Fibroblast of lung (primary cell): ENCODE results near the gene ABHD3. TPM values are rescaled to one million over a fixed set of nuclear protein-coding genes. Genes with fewer than 3 reads are reported as not detected.
A peak's percentile ranks its signal among the peaks of the same experiment; 100 is the strongest.

Experiments
- DNase-seq, 2 donors: peaks; one replicate each; pipeline versions ENCODE4 v3.0.0 to v3.0.0-alpha.2; 2010; ENCODE audit warnings: low read depth in 2 of 2
- H2AFZ ChIP-seq: 2 replicates; pipeline ENCODE4 v1.5.1; 2012; ENCODE audit warnings: low read length, control low read depth, inconsistent platforms
- H3K27ac ChIP-seq: 2 replicates; pipeline ENCODE4 v1.5.1; 2011; ENCODE audit warnings: low read length, control low read depth; ENCODE audit not compliant: insufficient read depth
- H3K27me3 ChIP-seq: 2 replicates; pipeline ENCODE4 v1.5.1; 2011; ENCODE audit warnings: mild to moderate bottlenecking, low read length; ENCODE audit not compliant: control insufficient read depth, insufficient read depth
- H3K36me3 ChIP-seq: 2 replicates; pipeline ENCODE4 v1.5.1; 2011; ENCODE audit warnings: low read length; ENCODE audit not compliant: control insufficient read depth, insufficient read depth
- H3K4me1 ChIP-seq: 2 replicates; pipeline ENCODE4 v1.5.1; 2011; ENCODE audit warnings: low read length; ENCODE audit not compliant: control insufficient read depth, insufficient read depth; ENCODE audit errors: extremely low read depth
- H3K4me2 ChIP-seq: 2 replicates; pipeline ENCODE4 v1.5.1; 2011; ENCODE audit warnings: low read length, control low read depth; ENCODE audit not compliant: insufficient read depth; ENCODE audit errors: extremely low read depth
- H3K4me3 ChIP-seq, 4 experiments: fragments of 200-600 bp in 1 of 4; sonication (generic) in 1 of 4; replicated peaks in 1 of 4; 2 replicates each; pipeline ENCODE4 v1.5.1; 2011 to 2016; ENCODE audit warnings: low read length in 4 of 4, low read depth in 3 of 4, mild to moderate bottlenecking in 3 of 4, control low read depth in 2 of 4, inconsistent platforms in 1 of 4, mixed read lengths in 1 of 4; ENCODE audit not compliant: insufficient read depth in 1 of 4; ENCODE audit errors: control extremely low read depth in 1 of 4
- H3K79me2 ChIP-seq: 2 replicates; pipeline ENCODE4 v1.5.1; 2012; ENCODE audit warnings: mild to moderate bottlenecking, low read length, inconsistent platforms; ENCODE audit not compliant: control insufficient read depth, insufficient read depth
- H3K9ac ChIP-seq: 2 replicates; pipeline ENCODE4 v1.5.1; 2011; ENCODE audit warnings: mild to moderate bottlenecking, low read length, control low read depth; ENCODE audit not compliant: insufficient read depth
- H3K9me3 ChIP-seq: 2 replicates; pipeline ENCODE4 v1.5.1; 2012; ENCODE audit warnings: low read depth, low read length; ENCODE audit not compliant: control insufficient read depth, insufficient read depth
- H4K20me1 ChIP-seq: 2 replicates; pipeline ENCODE4 v1.5.1; 2011; ENCODE audit warnings: low read length; ENCODE audit not compliant: control insufficient read depth, insufficient read depth; ENCODE audit errors: extremely low read depth
- EZH2 ChIP-seq: IDR thresholded peaks from 2 replicates; pipeline ENCODE4 v1.5.1; 2012; ENCODE audit warnings: low read length, control low read depth, mild to moderate bottlenecking; ENCODE audit errors: missing control alignments
- polyA plus RNA-seq, 2 donors: library from polyadenylated mRNA; depleted of rRNA in 1 of 2; stranded (reverse) in 1 of 2; unstranded in 1 of 2; fragments of >200 nt; gene quantifications; 2 replicates each; pipeline ENCODE4 v1.2.1, GENCODE V29; 2011 to 2012; ENCODE audit warnings: missing spikeins in 1 of 2
- total RNA-seq: library from RNA; depleted of rRNA; stranded (reverse); fragments of >200 nt; gene quantifications from 2 replicates; pipeline ENCODE4 v1.2.1, GENCODE V29; 2014
- TF ChIP-seq, protein P1 (sequence below), 2 donors: IDR thresholded peaks in 1 of 2; conservative IDR thresholded peaks in 1 of 2; 1 replicate in 1 of 2; 2 replicates in 1 of 2; pipeline ENCODE4 v1.5.1; 2011 to 2012; ENCODE audit warnings: low read length in 2 of 2, control low read depth in 1 of 2, inconsistent platforms in 1 of 2, low read depth in 1 of 2, mild to moderate bottlenecking in 1 of 2

ABHD3 gene
- total and polyA plus RNA-seq, 2 donors (not counting 1 experiment from before 2014, with no cell fraction given): 6.3 to 17.0 TPM

DNA sequence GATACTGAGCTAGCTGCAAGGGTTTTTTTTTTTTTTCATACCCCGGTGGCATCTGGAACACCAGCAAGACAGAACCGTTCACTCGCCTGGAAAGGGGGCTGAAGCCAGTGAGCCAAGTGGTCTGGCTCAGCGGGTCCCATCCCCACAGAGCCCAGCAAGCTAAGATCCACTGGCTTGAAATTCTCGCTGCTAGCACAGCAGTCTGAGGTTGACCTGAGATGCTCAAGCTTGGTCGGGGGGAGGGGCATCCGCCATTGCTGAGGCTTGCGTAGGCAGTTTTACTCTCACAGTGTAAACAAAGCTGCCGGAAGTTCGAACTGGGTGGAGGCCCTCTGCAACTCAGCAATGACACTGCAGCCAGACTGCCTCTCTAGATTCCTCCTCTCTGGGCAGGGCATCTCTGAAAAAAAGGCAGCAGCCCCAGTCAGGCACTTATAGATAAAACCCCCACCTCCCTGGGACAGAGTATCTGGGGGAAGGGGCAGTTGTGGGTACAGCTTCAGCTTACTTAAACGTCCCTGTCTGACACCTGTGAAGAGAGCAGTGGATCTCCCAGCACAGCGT is 31.0 kb upstream of the ABHD3 start:
- no peaks in the 10 kb centered on the region for H3K27me3 ChIP-seq
- H3K4me2 ChIP-seq: no peak overlapping the region
- TF ChIP-seq EZH2: no peak
- H3K79me2 ChIP-seq: no peaks in the 10 kb centered on the region
- DNase-seq: peak; percentile 17 to 79
- peak overlapping the region; percentile 70 for H2AFZ ChIP-seq
- H3K36me3 ChIP-seq: no peaks in the 10 kb centered on the region
- no peak overlapping the region for H3K9ac ChIP-seq
- no peak overlapping the region for H3K4me3 ChIP-seq
- no peaks in the 10 kb centered on the region for H3K9me3 ChIP-seq
- H3K27ac ChIP-seq: peak overlapping the region; percentile 25
- H4K20me1 ChIP-seq: no peaks in the 10 kb centered on the region
- H3K4me1 ChIP-seq: no peaks in the 10 kb centered on the region

GRCh38 chr18:21733011-21733410 is 28.4 kb upstream of the ABHD3 start:
- Histone ChIP-seq H3K9ac (no peak overlapping the region), H3K9me3 (no peaks in the 10 kb centered on the region), H4K20me1 (no peaks in the 10 kb centered on the region), H3K4me3 (no peak overlapping the region), H2AFZ (no peak overlapping the region), H3K27ac (no peak overlapping the region), H3K4me1 (no peaks in the 10 kb centered on the region), H3K27me3 (no peaks in the 10 kb centered on the region), H3K36me3 (no peaks in the 10 kb centered on the region), H3K4me2 (no peak overlapping the region), H3K79me2 (no peaks in the 10 kb centered on the region)
- TF ChIP-seq EZH2: no peak
- TF ChIP-seq, protein P1, sequence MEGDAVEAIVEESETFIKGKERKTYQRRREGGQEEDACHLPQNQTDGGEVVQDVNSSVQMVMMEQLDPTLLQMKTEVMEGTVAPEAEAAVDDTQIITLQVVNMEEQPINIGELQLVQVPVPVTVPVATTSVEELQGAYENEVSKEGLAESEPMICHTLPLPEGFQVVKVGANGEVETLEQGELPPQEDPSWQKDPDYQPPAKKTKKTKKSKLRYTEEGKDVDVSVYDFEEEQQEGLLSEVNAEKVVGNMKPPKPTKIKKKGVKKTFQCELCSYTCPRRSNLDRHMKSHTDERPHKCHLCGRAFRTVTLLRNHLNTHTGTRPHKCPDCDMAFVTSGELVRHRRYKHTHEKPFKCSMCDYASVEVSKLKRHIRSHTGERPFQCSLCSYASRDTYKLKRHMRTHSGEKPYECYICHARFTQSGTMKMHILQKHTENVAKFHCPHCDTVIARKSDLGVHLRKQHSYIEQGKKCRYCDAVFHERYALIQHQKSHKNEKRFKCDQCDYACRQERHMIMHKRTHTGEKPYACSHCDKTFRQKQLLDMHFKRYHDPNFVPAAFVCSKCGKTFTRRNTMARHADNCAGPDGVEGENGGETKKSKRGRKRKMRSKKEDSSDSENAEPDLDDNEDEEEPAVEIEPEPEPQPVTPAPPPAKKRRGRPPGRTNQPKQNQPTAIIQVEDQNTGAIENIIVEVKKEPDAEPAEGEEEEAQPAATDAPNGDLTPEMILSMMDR (conservative IDR thresholded peaks at IDR 0.05 in 1 of 2, IDR thresholded peaks at IDR 0.05 in 1 of 2; ENCODE audit: low read depth in 1 of 2, low read length in 2 of 2): no peak
- DNase-seq: no peak

DNA sequence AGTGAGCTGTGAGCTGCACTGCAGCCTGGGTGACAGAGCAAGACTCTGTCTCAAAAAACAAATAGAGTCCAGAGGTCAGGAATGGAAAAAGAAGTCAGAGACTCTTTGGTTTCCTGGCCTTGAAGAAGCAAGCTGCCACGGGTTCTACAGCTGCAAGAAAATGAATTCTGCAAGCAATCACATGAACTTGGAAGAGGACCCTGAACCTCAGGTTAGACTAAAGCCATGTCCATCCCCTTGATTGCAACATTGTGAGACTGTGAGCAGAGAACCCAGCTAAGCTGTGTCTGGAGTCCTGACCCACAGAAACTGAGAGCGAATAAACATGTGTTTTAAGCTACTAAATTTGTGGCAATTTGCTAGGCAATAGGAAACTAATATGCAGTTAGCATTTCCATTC is 23.1 kb upstream of the ABHD3 start:
- H3K4me2 ChIP-seq: no peak overlapping the region
- H3K27ac ChIP-seq: no peak overlapping the region
- no peaks in the 10 kb centered on the region for H3K9me3 ChIP-seq
- H3K9ac ChIP-seq: no peak overlapping the region
- no peak overlapping the region for H3K4me3 ChIP-seq
- H2AFZ ChIP-seq: no peak overlapping the region
- TF ChIP-seq EZH2: no peak
- TF ChIP-seq, protein P1 (conservative IDR thresholded peaks at IDR 0.05 in 1 of 2, IDR thresholded peaks at IDR 0.05 in 1 of 2; ENCODE audit: low read depth in 1 of 2, low read length in 2 of 2): no peak
- H3K27me3 ChIP-seq: no peaks in the 10 kb centered on the region
- H4K20me1 ChIP-seq: no peaks in the 10 kb centered on the region
- H3K4me1 ChIP-seq: no peaks in the 10 kb centered on the region
- no peak for DNase-seq
- no peaks in the 10 kb centered on the region for H3K36me3 ChIP-seq
- H3K79me2 ChIP-seq: no peaks in the 10 kb centered on the region
